Suprapubic skin (tissue), 4 donors: Measurements from ENCODE around the gene GDF2. TPM values are rescaled to one million over a fixed set of nuclear protein-coding genes. Genes with fewer than 3 reads are reported as not detected.
A peak's percentile ranks its signal among the peaks of the same experiment; 100 is the strongest.

Experiments used
- DNase-seq, 2 donors: peaks; one replicate each; pipeline ENCODE4 v3.0.0-alpha.2; 2019; ENCODE audit warnings: low spot score in 2 of 2
- H3K27ac ChIP-seq: fragments of 200-600 bp; sonication (generic); one replicate; pipeline ENCODE4 v1.5.1; 2019
- H3K27me3 ChIP-seq: fragments of 200-600 bp; sonication (generic); one replicate; pipeline ENCODE4 v1.5.1; 2019
- H3K36me3 ChIP-seq: fragments of 200-600 bp; sonication (generic); one replicate; pipeline ENCODE4 v1.5.1; 2019
- H3K4me1 ChIP-seq: fragments of 200-600 bp; sonication (generic); one replicate; pipeline ENCODE4 v1.5.1; 2019
- H3K4me3 ChIP-seq: fragments of 200-600 bp; sonication (generic); one replicate; pipeline ENCODE4 v1.5.1; 2019; ENCODE audit warnings: mild to moderate bottlenecking
- H3K9me3 ChIP-seq: fragments of 200-600 bp; sonication (generic); one replicate; pipeline ENCODE4 v1.5.1; 2019
- CTCF ChIP-seq, 2 donors: fragments of 200-600 bp in 1 of 2; fragments of 450-650 bp in 1 of 2; sonication (generic) in 1 of 2; IDR thresholded peaks; one replicate each; pipeline ENCODE4 v1.5.1; 2016 to 2019; ENCODE audit warnings: antibody characterized with exemption in 2 of 2, mild to moderate bottlenecking in 1 of 2, moderate library complexity in 1 of 2
- EP300 ChIP-seq: sonication (generic); formaldehyde crosslinking; IDR thresholded peaks from one replicate; pipeline ENCODE4 v1.6.1; 2017; ENCODE audit warnings: antibody characterized with exemption
- POLR2A ChIP-seq, 2 donors: fragments of 450-650 bp; IDR thresholded peaks; one replicate each; pipeline ENCODE4 v1.6.1; 2017; ENCODE audit warnings: antibody characterized with exemption in 2 of 2, mild to moderate bottlenecking in 2 of 2, moderate library complexity in 2 of 2
- POLR2AphosphoS5 ChIP-seq, 3 donors: sonication (generic); formaldehyde crosslinking; IDR thresholded peaks; one replicate each; pipeline ENCODE4 v1.6.1; 2017; ENCODE audit warnings: antibody characterized with exemption in 3 of 3
- WGBS: methylation state at CpG from one replicate; pipeline ENCODE4 v1.1.5; 2018; 5-methylcytosine and 5-hydroxymethylcytosine counted together
- total RNA-seq, 4 donors: library from RNA; depleted of rRNA; stranded (reverse); fragments of >200 nt; gene quantifications; one replicate each; pipeline ENCODE4 v1.1.0, GENCODE V29; 2016

The GDF2 gene
- total RNA-seq, 4 donors from 2014 or later, result not detected

GRCh38 chr10:47287365-47287802, 34.9 kb upstream of the GDF2 start:
- peak; percentile 55 to 71 for DNase-seq
- Histone ChIP-seq H3K27me3 (peaks cover 8% of the 10 kb centered on the region), H3K36me3 (no peaks in the 10 kb centered on the region), H3K9me3 (no peaks in the 10 kb centered on the region), H3K27ac (no peak overlapping the region), H3K4me1 (peaks cover 16% of the 10 kb centered on the region), H3K4me3 (no peak overlapping the region)
- WGBS, result 68% methylated on average over 6 of the region's 12 CpGs
- TF ChIP-seq POLR2A (IDR thresholded peaks at IDR 0.05) (no peak), CTCF (IDR thresholded peaks at IDR 0.05) (no peak), EP300 (no peak), POLR2AphosphoS5 (IDR thresholded peaks at IDR 0.05) (no peak)

GRCh38 chr10:47287805-47288204, 34.4 kb upstream of the GDF2 start:
- no peaks in the 10 kb centered on the region for H3K36me3 ChIP-seq
- TF ChIP-seq EP300, result no peak
- no peak for TF ChIP-seq POLR2AphosphoS5 (IDR thresholded peaks at IDR 0.05)
- TF ChIP-seq CTCF (IDR thresholded peaks at IDR 0.05), result no peak
- TF ChIP-seq POLR2A (IDR thresholded peaks at IDR 0.05), result no peak
- H3K9me3 ChIP-seq, result no peaks in the 10 kb centered on the region
- DNase-seq, result no peak
- H3K4me3 ChIP-seq, result no peak overlapping the region
- H3K27ac ChIP-seq, result no peak overlapping the region
- 91% methylated on average over 5 of the region's 6 CpGs for WGBS
- H3K27me3 ChIP-seq, result peaks cover 8% of the 10 kb centered on the region
- peaks cover 16% of the 10 kb centered on the region for H3K4me1 ChIP-seq

- 91% methylated on average over 8 of the region's 8 CpGs for whole genome bisulfite sequencing
- no peaks in the 10 kb centered on the region for H3K36me3 ChIP-seq
- peak in 1 of 2 donors; percentile 44 for DNase-seq
- peaks cover 8% of the 10 kb centered on the region for H3K27me3 ChIP-seq
- no peak for TF ChIP-seq CTCF (IDR thresholded peaks at IDR 0.05)
- TF ChIP-seq POLR2A (IDR thresholded peaks at IDR 0.05), result no peak
- TF ChIP-seq EP300, result no peak
- no peak for TF ChIP-seq POLR2AphosphoS5 (IDR thresholded peaks at IDR 0.05)
- no peak overlapping the region for H3K27ac ChIP-seq
- H3K4me3 ChIP-seq, result no peak overlapping the region
- H3K4me1 ChIP-seq, result peaks cover 16% of the 10 kb centered on the region
- no peaks in the 10 kb centered on the region for H3K9me3 ChIP-seq
Measured at GRCh38 chr10:47288236-47288635, 34.0 kb upstream of the GDF2 start.

GRCh38 chr10:47288916-47289495, 33.2 kb upstream of the GDF2 start:
- no peak overlapping the region for H3K4me3 ChIP-seq
- peaks cover 8% of the 10 kb centered on the region for H3K27me3 ChIP-seq
- TF ChIP-seq CTCF (IDR thresholded peaks at IDR 0.05) (no peak), EP300 (no peak), POLR2AphosphoS5 (IDR thresholded peaks at IDR 0.05) (no peak), POLR2A (IDR thresholded peaks at IDR 0.05) (no peak)
- no peaks in the 10 kb centered on the region for H3K9me3 ChIP-seq
- H3K27ac ChIP-seq, result no peak overlapping the region
- no peaks in the 10 kb centered on the region for H3K36me3 ChIP-seq
- H3K4me1 ChIP-seq, result peaks cover 16% of the 10 kb centered on the region
- 91% methylated on average over 6 of the region's 9 CpGs for WGBS
- DNase-seq, result peak in 1 of 2 donors; percentile 32

GRCh38 chr10:47289921-47290320, 32.3 kb upstream of the GDF2 start:
- no peak for TF ChIP-seq CTCF (IDR thresholded peaks at IDR 0.05)
- TF ChIP-seq POLR2A (IDR thresholded peaks at IDR 0.05), result no peak
- no peak for TF ChIP-seq POLR2AphosphoS5 (IDR thresholded peaks at IDR 0.05)
- TF ChIP-seq EP300, result no peak
- Histone ChIP-seq H3K9me3 (no peaks in the 10 kb centered on the region), H3K4me3 (no peak overlapping the region), H3K27me3 (peaks cover 8% of the 10 kb centered on the region), H3K36me3 (no peaks in the 10 kb centered on the region), H3K4me1 (peaks cover 16% of the 10 kb centered on the region), H3K27ac (no peak overlapping the region)
- DNase-seq, result peak in 1 of 2 donors; percentile 28
- 93% methylated on average over 6 of the region's 6 CpGs for WGBS
